CD4-positive, alpha-beta T cell treated with Interleukin-21 for 1 hour (primary cell): ENCODE data around the gene ARNT2.

Experiments
- DNase-seq: peaks from one replicate; pipeline ENCODE4 v3.0.0-alpha.2; 2020

Gene ARNT2

GRCh38 chr15:80604583-80605575 lies 200.7 kb downstream of the ARNT2 start:
- no peak for DNase-seq

DNA sequence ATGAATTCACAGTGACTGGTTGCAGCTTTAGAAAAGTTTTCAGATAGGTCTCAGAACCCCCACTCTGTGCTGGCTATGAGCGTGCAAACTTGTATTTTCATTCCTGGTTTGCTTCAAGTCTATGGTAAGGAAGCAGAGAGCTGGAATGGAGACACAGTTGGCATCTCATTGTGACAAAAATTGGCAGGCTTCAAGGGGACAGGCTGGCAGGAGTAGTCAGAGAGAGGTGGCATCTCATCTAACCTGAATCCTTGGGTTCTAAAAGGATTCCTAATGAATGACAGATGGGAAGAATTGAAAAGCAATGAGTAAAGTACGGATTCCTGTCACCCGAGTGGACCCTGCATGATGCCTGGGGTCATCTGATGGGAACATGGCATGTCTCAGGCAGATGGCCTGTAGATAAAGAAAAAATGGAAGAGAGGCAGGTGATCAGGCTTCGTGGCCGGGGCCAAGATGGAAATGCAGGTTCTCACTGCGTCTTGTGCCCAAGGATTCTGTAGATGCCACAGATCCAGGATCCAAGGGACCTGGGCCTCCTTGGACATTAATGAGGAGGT lies 201.5 kb downstream of the ARNT2 start:
- DNase-seq: no peak

DNA sequence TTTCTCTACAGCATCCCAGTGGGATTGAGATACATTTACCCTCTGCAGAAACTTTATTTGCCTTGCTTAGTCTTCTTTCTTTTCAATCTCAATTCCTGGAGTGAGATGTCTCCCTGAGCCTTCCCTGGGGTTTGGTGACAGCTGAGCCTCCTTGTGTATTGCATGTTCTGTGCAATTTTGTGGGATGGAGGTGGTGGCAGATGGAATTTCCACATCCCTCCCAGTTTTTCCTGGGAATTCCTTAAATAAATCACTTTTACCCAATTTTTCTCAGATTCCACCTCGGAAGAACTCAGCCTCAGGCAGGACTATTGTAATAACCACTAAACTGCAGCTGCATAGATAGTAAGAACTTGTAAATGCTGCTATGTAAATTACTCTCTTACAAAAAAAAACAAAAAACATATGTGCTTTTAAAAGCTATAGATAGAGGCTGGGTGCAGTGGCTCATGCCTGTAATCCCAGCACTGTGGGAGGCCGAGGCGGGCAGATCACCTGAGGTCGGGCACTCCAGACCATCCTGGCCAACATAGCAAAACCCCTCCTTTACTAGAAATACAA lies 202.4 kb downstream of the ARNT2 start:
- no peak for DNase-seq

DNA sequence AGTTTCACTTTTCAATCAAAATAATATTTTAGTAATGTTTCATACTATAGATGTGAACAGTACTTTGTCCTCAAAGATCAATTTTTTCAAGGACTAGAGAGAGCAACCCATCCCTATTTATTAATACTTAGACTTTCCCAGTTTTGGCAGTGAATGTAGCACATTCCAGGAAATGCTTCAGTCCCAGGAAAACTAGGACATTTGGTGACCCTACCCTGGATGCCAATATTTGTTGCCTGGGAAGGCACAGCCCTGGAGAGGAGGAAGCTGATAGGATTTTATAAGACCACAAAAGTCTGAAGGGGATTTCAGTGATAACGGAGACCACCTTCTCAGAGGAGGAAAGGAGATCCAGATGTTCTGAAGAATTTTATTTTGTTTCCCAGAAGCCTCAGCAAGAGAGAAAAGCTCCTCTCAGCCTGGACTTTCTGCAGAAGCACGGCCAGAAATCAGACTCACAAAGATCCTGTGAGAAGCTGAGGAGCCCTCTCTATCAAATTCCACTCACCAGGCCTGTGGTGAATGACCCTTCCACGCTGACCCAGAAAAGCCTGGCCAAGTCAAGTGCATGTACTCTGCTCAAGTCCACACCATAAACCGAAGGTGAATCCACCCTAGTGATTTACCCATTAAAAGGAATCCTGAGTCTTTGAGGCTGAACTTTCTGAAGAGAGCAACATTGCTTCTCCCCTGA lies 203.3 kb downstream of the ARNT2 start:
- DNase-seq: no peak

DNA sequence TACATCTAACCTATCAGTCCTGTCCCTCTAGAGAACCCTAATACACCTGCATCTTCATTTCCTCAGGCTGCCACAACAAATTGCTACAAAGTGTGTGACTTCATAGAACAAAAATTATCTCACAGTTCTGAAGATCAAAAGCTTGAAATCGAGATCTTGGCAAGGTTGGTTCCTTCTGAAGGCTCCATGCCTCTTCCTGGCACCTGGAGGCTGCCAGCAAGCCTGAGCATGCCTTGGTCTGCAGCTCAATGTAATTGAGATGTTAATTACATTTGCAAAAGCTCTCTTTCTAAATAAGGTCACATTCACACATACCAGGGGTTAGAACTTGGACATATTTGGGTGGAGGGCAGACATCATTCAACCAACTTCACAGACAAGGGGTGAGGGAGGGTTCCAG lies 204.5 kb downstream of the ARNT2 start:
- no peak for DNase-seq

- no peak for DNase-seq
Observed at GRCh38 chr15:80609091-80609490, 204.9 kb downstream of the ARNT2 start.

- no peak for DNase-seq
Observed at GRCh38 chr15:80609512-80609946, 205.3 kb downstream of the ARNT2 start.

DNA sequence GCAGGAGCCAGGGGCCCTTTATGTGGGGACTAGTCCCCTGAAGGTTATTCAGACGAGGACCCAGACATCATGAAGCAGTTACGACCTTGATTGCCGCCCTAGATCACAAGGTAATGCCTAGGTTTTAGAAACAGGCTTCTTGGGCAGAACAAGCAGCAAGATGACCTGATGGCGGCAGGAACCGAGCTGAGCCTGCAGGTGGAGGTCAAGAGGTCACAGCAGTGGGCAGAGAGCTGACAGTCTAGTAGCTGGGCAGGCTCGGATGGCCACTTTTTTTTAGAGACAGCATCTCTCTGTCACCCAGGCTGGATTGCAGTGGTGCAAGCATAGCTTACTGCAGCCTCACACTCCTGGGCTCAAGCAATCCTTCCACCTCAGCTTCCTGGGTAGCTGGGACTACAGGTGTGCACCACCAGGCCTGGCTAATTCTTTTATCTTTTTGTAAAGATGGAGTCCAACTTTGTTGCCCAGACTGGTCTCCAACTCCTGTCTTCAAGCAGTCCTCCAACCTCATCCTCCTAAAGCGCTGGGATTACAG lies 207.4 kb downstream of the ARNT2 start:
- DNase-seq: no peak

- no peak for DNase-seq
Observed at GRCh38 chr15:80612118-80612823, 208.1 kb downstream of the ARNT2 start.

- DNase-seq: no peak
Observed at GRCh38 chr15:80613762-80614365, 209.7 kb downstream of the ARNT2 start.

DNA sequence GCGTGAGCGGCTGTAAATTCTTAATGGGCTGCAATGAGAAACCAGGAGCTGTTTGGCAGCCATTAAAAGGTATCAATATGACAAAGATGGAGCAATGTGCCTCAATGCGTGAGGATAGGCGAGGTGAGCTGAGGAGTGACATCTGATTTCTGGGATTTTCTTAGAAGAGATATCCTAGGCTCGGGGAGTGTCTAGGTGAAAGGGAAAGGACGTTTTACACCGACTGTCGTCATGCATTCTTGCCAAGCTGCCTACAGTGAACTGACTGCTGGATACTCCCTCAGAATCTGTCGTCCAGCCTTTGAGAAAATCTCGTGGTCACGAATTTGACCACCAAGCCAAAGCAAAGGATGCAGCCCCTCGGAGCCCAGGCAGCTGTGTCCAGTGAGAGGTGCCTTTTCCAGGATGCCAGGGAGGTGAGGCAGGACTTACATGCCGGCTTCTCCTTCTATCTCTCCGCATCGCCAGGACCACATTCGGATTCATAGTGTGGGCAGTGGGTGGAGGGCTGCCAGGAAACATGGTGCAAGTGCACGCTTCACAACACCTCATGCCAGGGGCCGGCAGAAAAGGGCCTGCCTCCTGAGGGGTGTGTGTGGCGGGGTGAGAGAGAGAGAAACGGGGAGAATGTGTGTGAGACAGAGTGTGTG lies 210.7 kb downstream of the ARNT2 start:
- no peak for DNase-seq

GRCh38 chr15:80615361-80615736 lies 211.2 kb downstream of the ARNT2 start:
- DNase-seq: no peak

GRCh38 chr15:80615783-80616391 lies 211.7 kb downstream of the ARNT2 start:
- DNase-seq: no peak

GRCh38 chr15:80618685-80619400 lies 214.7 kb downstream of the ARNT2 start:
- DNase-seq: no peak

- DNase-seq: no peak
Observed at GRCh38 chr15:80619680-80620079, 215.5 kb downstream of the ARNT2 start.

DNA sequence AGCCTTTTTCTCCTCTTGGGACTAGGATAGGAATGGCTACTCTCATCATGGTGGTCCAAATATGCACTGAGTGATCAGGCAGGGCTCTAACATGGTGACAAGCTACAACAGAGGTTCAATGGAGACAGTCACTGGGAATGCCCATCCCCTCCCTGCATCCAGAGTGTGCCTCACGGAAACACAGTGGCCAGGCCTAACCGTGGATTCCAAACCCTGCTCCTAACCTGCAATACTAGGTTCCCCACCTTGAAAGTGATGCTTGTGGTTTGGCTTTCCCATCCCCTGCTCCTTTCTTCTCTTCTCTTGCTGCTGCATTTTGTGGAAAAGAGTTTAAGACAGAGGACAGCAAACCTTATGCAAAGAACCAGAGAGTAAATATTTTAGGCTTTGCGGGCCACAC lies 216.0 kb downstream of the ARNT2 start:
- DNase-seq: no peak

DNA sequence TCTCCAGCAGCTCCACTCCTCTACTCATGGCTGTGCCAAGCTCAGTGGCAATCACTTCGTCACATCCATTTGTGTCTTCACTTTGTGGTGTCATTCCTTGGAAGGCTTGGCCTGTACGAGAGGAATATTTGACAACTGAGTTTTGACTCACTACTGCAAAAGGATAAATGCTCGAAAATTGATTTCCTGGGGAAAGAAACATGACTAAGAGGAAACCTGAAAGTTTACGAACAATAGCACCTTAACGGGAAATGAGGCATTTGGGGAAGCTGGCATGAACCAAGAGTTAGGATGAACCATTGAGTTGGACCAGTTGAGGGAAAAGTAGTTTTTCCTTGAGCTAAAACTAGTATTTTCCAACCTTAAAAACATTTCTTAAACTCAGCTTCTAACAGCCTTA lies 216.7 kb downstream of the ARNT2 start:
- no peak for DNase-seq

GRCh38 chr15:80626643-80627120 lies 222.5 kb downstream of the ARNT2 start:
- DNase-seq: no peak

DNA sequence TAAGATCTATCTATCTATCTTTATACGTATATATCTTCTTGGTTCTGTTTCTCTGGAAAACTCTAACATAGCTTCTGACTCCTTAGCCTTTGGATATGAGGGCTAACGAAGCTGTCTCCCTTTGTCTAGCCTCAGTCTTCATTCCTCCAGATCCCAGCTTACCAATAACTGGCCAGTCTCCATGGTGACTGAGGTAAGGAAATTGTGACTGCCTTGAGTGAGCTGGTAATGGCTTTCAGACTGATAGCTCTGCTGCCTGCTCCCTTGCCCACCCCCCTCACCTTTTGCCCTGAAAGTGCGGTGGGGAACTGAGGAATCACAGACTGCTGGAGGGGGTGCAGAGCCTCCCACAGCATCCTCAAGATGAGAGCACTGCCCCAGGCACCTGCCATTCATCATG lies 225.2 kb downstream of the ARNT2 start:
- DNase-seq: no peak

GRCh38 chr15:80630981-80631380 lies 226.8 kb downstream of the ARNT2 start:
- no peak for DNase-seq
